ENCODE data around the gene PTPN23.

Gene PTPN23

GRCh38 chr3:47404955-47405790, 24.4 kb downstream of the PTPN23 start:
- Histone ChIP-seq H3K9me2 (replicated peaks; ENCODE audit: low read depth, low read length) (no peaks in the 10 kb centered on the region), H3K4me2 (ENCODE audit: low read depth, low read length, poor library complexity, severe bottlenecking) (no peak overlapping the region), H3K9me3 (ENCODE audit: insufficient read depth, low read depth, low read length) (no peaks in the 10 kb centered on the region), H3F3A (ENCODE audit: low read depth) (no peaks in the 10 kb centered on the region), H3K9ac (ENCODE audit: low read depth, low read length, poor library complexity, severe bottlenecking) (no peak overlapping the region), H3K4me1 (ENCODE audit: insufficient read depth, low read length, poor library complexity, severe bottlenecking) (no peaks in the 10 kb centered on the region), H3K4me3 (ENCODE audit: low read length, poor library complexity, severe bottlenecking) (no peak overlapping the region), H4K20me1 (ENCODE audit: insufficient read depth, low read length, poor library complexity, severe bottlenecking) (peaks cover 3% of the 10 kb centered on the region), H3K27me3 (ENCODE audit: insufficient read depth, low read length, poor library complexity, severe bottlenecking) (no peaks in the 10 kb centered on the region), H3K36me3 (ENCODE audit: insufficient read depth, low read length) (peaks cover 64% of the 10 kb centered on the region; the same call in 1 of the 2 replicates), H3K79me2 (ENCODE audit: insufficient read depth, low read length) (peaks cover 9% of the 10 kb centered on the region; the same call in 1 of the 2 replicates), H2AFZ (ENCODE audit: low read length) (no peak overlapping the region)
- no peak for TF ChIP-seq EZH2phosphoT487 (IDR thresholded peaks at IDR 0.05; ENCODE audit: borderline replicate concordance)
- no peak for TF ChIP-seq CTCF (conservative IDR thresholded peaks at IDR 0.05; ENCODE audit: low read length)

GRCh38 chr3:47405820-47406761, 25.3 kb downstream of the PTPN23 start:
- H3F3A ChIP-seq (ENCODE audit: low read depth) = no peaks in the 10 kb centered on the region
- peaks cover 9% of the 10 kb centered on the region; the same call in 1 of the 2 replicates for H3K79me2 ChIP-seq (ENCODE audit: insufficient read depth, low read length)
- no peaks in the 10 kb centered on the region for H3K9me3 ChIP-seq (ENCODE audit: insufficient read depth, low read depth, low read length)
- no peak overlapping the region for H2AFZ ChIP-seq (ENCODE audit: low read length)
- no peak overlapping the region for H3K9ac ChIP-seq (ENCODE audit: low read depth, low read length, poor library complexity, severe bottlenecking)
- H4K20me1 ChIP-seq (ENCODE audit: insufficient read depth, low read length, poor library complexity, severe bottlenecking) = peaks cover 3% of the 10 kb centered on the region
- no peak for TF ChIP-seq CTCF (conservative IDR thresholded peaks at IDR 0.05; ENCODE audit: low read length)
- no peak for TF ChIP-seq EZH2phosphoT487 (IDR thresholded peaks at IDR 0.05; ENCODE audit: borderline replicate concordance)
- H3K4me3 ChIP-seq (ENCODE audit: low read length, poor library complexity, severe bottlenecking) = no peak overlapping the region
- peaks cover 66% of the 10 kb centered on the region; the same call in 1 of the 2 replicates for H3K36me3 ChIP-seq (ENCODE audit: insufficient read depth, low read length)
- H3K27me3 ChIP-seq (ENCODE audit: insufficient read depth, low read length, poor library complexity, severe bottlenecking) = no peaks in the 10 kb centered on the region
- no peak overlapping the region for H3K4me2 ChIP-seq (ENCODE audit: low read depth, low read length, poor library complexity, severe bottlenecking)
- no peaks in the 10 kb centered on the region for H3K4me1 ChIP-seq (ENCODE audit: insufficient read depth, low read length, poor library complexity, severe bottlenecking)
- H3K9me2 ChIP-seq (replicated peaks; ENCODE audit: low read depth, low read length) = no peaks in the 10 kb centered on the region

GRCh38 chr3:47406762-47407149, 25.9 kb downstream of the PTPN23 start:
- Histone ChIP-seq H3K79me2 (ENCODE audit: insufficient read depth, low read length) (peaks cover 9% of the 10 kb centered on the region; the same call in 1 of the 2 replicates), H3K4me3 (ENCODE audit: low read length, poor library complexity, severe bottlenecking) (no peak overlapping the region), H2AFZ (ENCODE audit: low read length) (no peak overlapping the region), H4K20me1 (ENCODE audit: insufficient read depth, low read length, poor library complexity, severe bottlenecking) (peaks cover 3% of the 10 kb centered on the region), H3K4me1 (ENCODE audit: insufficient read depth, low read length, poor library complexity, severe bottlenecking) (no peaks in the 10 kb centered on the region), H3K9ac (ENCODE audit: low read depth, low read length, poor library complexity, severe bottlenecking) (no peak overlapping the region), H3K4me2 (ENCODE audit: low read depth, low read length, poor library complexity, severe bottlenecking) (no peak overlapping the region), H3F3A (ENCODE audit: low read depth) (no peaks in the 10 kb centered on the region), H3K9me3 (ENCODE audit: insufficient read depth, low read depth, low read length) (no peaks in the 10 kb centered on the region), H3K27me3 (ENCODE audit: insufficient read depth, low read length, poor library complexity, severe bottlenecking) (no peaks in the 10 kb centered on the region), H3K36me3 (ENCODE audit: insufficient read depth, low read length) (peaks cover 69% of the 10 kb centered on the region; the same call in 1 of the 2 replicates), H3K9me2 (replicated peaks; ENCODE audit: low read depth, low read length) (no peaks in the 10 kb centered on the region)
- no peak for TF ChIP-seq EZH2phosphoT487 (IDR thresholded peaks at IDR 0.05; ENCODE audit: borderline replicate concordance)
- TF ChIP-seq CTCF (conservative IDR thresholded peaks at IDR 0.05; ENCODE audit: low read length) = no peak; the same call in 1 of the 2 replicates
